Measurements from ENCODE around the gene GPR146.

The GPR146 gene

GRCh38 chr7:1022801-1023465 is 21.4 kb upstream of the GPR146 start:
- Histone ChIP-seq H3K9me2 (replicated peaks; ENCODE audit: insufficient read depth, low read length) (no peaks in the 10 kb centered on the region), H3K4me3 (ENCODE audit: low read length) (no peak overlapping the region), H3K9ac (ENCODE audit: low read length) (no peak overlapping the region), H2AFZ (ENCODE audit: low read length) (no peak overlapping the region), H3K27ac (ENCODE audit: low read length) (no peak overlapping the region), H3K27me3 (replicated peaks; ENCODE audit: insufficient read depth, low read length) (no peaks in the 10 kb centered on the region), H3K9me3 (replicated peaks; ENCODE audit: insufficient read depth, low read length) (no peaks in the 10 kb centered on the region), H3F3A (ENCODE audit: insufficient read depth, low read length) (peaks cover 20% of the 10 kb centered on the region), H4K20me1 (ENCODE audit: insufficient read depth, low read length) (no peaks in the 10 kb centered on the region), H3K36me3 (replicated peaks; ENCODE audit: insufficient read depth, low read length) (no peaks in the 10 kb centered on the region; the same call in 1 of the 2 replicates), H3K4me1 (ENCODE audit: low read length) (peaks cover 24% of the 10 kb centered on the region), H3K4me2 (ENCODE audit: low read depth, low read length) (no peak overlapping the region), H3K79me2 (ENCODE audit: low read length) (peaks cover 47% of the 10 kb centered on the region)
- no peak for DNase-seq
- no peak for TF ChIP-seq EZH2 (optimal IDR thresholded peaks at IDR 0.05; ENCODE audit: low read depth, low read length)
- no peak for TF ChIP-seq CTCF (IDR thresholded peaks at IDR 0.05; ENCODE audit: low read length)

GRCh38 chr7:1024331-1024841 is 20.0 kb upstream of the GPR146 start:
- Histone ChIP-seq H3K4me3 (ENCODE audit: low read length) (peak overlapping the region; percentile 33), H3K27ac (ENCODE audit: low read length) (peak overlapping the region; percentile 85), H4K20me1 (ENCODE audit: insufficient read depth, low read length) (no peaks in the 10 kb centered on the region), H3K36me3 (replicated peaks; ENCODE audit: insufficient read depth, low read length) (no peaks in the 10 kb centered on the region; the same call in 1 of the 2 replicates), H3K9me3 (replicated peaks; ENCODE audit: insufficient read depth, low read length) (no peaks in the 10 kb centered on the region), H3K4me2 (ENCODE audit: low read depth, low read length) (peak overlapping the region; percentile 79), H3F3A (ENCODE audit: insufficient read depth, low read length) (peaks cover 20% of the 10 kb centered on the region), H3K79me2 (ENCODE audit: low read length) (peaks cover 47% of the 10 kb centered on the region), H3K9ac (ENCODE audit: low read length) (peak overlapping the region; percentile 36; the same call in 1 of the 2 replicates), H3K27me3 (replicated peaks; ENCODE audit: insufficient read depth, low read length) (no peaks in the 10 kb centered on the region), H3K4me1 (ENCODE audit: low read length) (peaks cover 24% of the 10 kb centered on the region), H3K9me2 (replicated peaks; ENCODE audit: insufficient read depth, low read length) (no peaks in the 10 kb centered on the region), H2AFZ (ENCODE audit: low read length) (no peak overlapping the region)
- TF ChIP-seq EZH2phosphoT487 (IDR thresholded peaks at IDR 0.05; ENCODE audit: low read length) (no peak), EZH2 (optimal IDR thresholded peaks at IDR 0.05; ENCODE audit: low read depth, low read length) (no peak), CTCF (IDR thresholded peaks at IDR 0.05; ENCODE audit: low read length) (no peak)
- peak; percentile 78 for DNase-seq

GRCh38 chr7:1024876-1025742 is 19.2 kb upstream of the GPR146 start:
- H3K4me3 ChIP-seq (ENCODE audit: low read length), result no peak overlapping the region
- no peak overlapping the region for H2AFZ ChIP-seq (ENCODE audit: low read length)
- H3K79me2 ChIP-seq (ENCODE audit: low read length), result peaks cover 47% of the 10 kb centered on the region
- H3K27ac ChIP-seq (ENCODE audit: low read length), result peak overlapping the region; percentile 85; the same call in 1 of the 2 replicates
- H3K4me1 ChIP-seq (ENCODE audit: low read length), result peaks cover 24% of the 10 kb centered on the region
- H3K27me3 ChIP-seq (replicated peaks; ENCODE audit: insufficient read depth, low read length), result no peaks in the 10 kb centered on the region
- no peak overlapping the region for H3K9ac ChIP-seq (ENCODE audit: low read length)
- peaks cover 20% of the 10 kb centered on the region for H3F3A ChIP-seq (ENCODE audit: insufficient read depth, low read length)
- no peaks in the 10 kb centered on the region for H3K9me2 ChIP-seq (replicated peaks; ENCODE audit: insufficient read depth, low read length)
- H4K20me1 ChIP-seq (ENCODE audit: insufficient read depth, low read length), result no peaks in the 10 kb centered on the region
- TF ChIP-seq CTCF (IDR thresholded peaks at IDR 0.05; ENCODE audit: low read length) (no peak), EZH2 (optimal IDR thresholded peaks at IDR 0.05; ENCODE audit: low read depth, low read length) (no peak), EZH2phosphoT487 (IDR thresholded peaks at IDR 0.05; ENCODE audit: low read length) (no peak)
- no peaks in the 10 kb centered on the region; the same call in 1 of the 2 replicates for H3K36me3 ChIP-seq (replicated peaks; ENCODE audit: insufficient read depth, low read length)
- no peak for DNase-seq
- peak overlapping the region; percentile 79 for H3K4me2 ChIP-seq (ENCODE audit: low read depth, low read length)
- H3K9me3 ChIP-seq (replicated peaks; ENCODE audit: insufficient read depth, low read length), result no peaks in the 10 kb centered on the region

All from MM.1S (cell line).